Activated gamma-delta T cell (primary cell): ENCODE results near the gene CCBE1.

Source experiments
- DNase-seq: peaks from one replicate; lab custom pipeline; 2025; lab: John Stamatoyannopoulos, UW

The CCBE1 gene

GRCh38 chr18:59570101-59570775 is 127.0 kb downstream of the CCBE1 start:
- no peak for DNase-seq

GRCh38 chr18:59569390-59569791 is 127.8 kb downstream of the CCBE1 start:
- DNase-seq, result no peak

- DNase-seq, result no peak
Measured at GRCh38 chr18:59567431-59567830, 129.8 kb downstream of the CCBE1 start.

GRCh38 chr18:59566533-59566971 is 130.7 kb downstream of the CCBE1 start:
- DNase-seq, result no peak

GRCh38 chr18:59565957-59566356 is 131.3 kb downstream of the CCBE1 start:
- no peak for DNase-seq

GRCh38 chr18:59564561-59564960 is 132.7 kb downstream of the CCBE1 start:
- no peak for DNase-seq

GRCh38 chr18:59563176-59563785 is 133.9 kb downstream of the CCBE1 start:
- DNase-seq, result no peak

GRCh38 chr18:59562751-59563150 is 134.5 kb downstream of the CCBE1 start:
- DNase-seq, result no peak

- no peak for DNase-seq
Measured at GRCh38 chr18:59561612-59562011, 135.6 kb downstream of the CCBE1 start.

GRCh38 chr18:59560556-59560955 is 136.7 kb downstream of the CCBE1 start:
- DNase-seq, result no peak

GRCh38 chr18:59559528-59559927 is 137.7 kb downstream of the CCBE1 start:
- no peak for DNase-seq

- no peak for DNase-seq
Measured at GRCh38 chr18:59555995-59556659, 141.1 kb downstream of the CCBE1 start.

- DNase-seq, result no peak
Measured at GRCh38 chr18:59554796-59555335, 142.4 kb downstream of the CCBE1 start.

- DNase-seq, result no peak
Measured at GRCh38 chr18:59553273-59553870, 143.9 kb downstream of the CCBE1 start.

GRCh38 chr18:59551902-59552635 is 145.2 kb downstream of the CCBE1 start:
- no peak for DNase-seq

GRCh38 chr18:59550174-59550516 is 147.1 kb downstream of the CCBE1 start:
- no peak for DNase-seq

- DNase-seq, result no peak
Measured at GRCh38 chr18:59549503-59550173, 147.6 kb downstream of the CCBE1 start.

GRCh38 chr18:59547581-59548182 is 149.5 kb downstream of the CCBE1 start:
- no peak for DNase-seq

- DNase-seq, result no peak
Measured at GRCh38 chr18:59546188-59546587, 151.0 kb downstream of the CCBE1 start.

GRCh38 chr18:59540780-59541179 is 156.4 kb downstream of the CCBE1 start:
- DNase-seq, result no peak

- no peak for DNase-seq
Measured at GRCh38 chr18:59540346-59540745, 156.9 kb downstream of the CCBE1 start.
